Measurements from ENCODE around the gene TXN. TPM values are rescaled to one million over a fixed set of nuclear protein-coding genes. Genes with fewer than 3 reads are reported as not detected.

TXN gene
- total and polyA plus RNA-seq, 2 of the 8 experiments (the other 6 are each of a cell fraction or from before 2014, with no cell fraction given) = 297 to 419 TPM

DNA sequence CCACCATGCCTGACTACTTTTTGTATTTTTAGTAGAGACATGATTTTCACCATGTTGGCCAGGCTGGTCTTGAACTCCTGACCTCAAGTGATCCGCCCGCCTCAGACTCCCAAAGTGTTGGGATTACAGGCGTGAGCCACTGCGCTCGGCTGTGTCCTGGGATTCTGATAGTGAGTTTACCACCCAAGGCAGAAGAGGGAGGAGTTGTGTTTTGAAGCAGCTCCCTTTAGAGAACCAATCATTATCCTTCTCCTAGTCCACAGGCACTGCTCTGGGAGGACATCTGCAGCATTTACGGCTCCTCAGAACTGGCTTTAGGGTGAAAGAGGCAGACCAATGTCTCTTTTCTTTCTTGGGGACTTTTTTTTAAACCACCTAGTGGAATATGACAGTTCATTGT is 54.1 kb downstream of the TXN start (continued):
- no peak for TF ChIP-seq SP1 (IDR thresholded peaks at IDR 0.05; ENCODE audit: low read depth, low read length)
- no peak for TF ChIP-seq TEAD4 (IDR thresholded peaks at IDR 0.05; ENCODE audit: low read depth, low read length)
- TF ChIP-seq EZH2 (IDR thresholded peaks at IDR 0.05; ENCODE audit: low read depth, low read length, severe bottlenecking) = no peak
- TF ChIP-seq TBP (IDR thresholded peaks at IDR 0.05; ENCODE audit: low read depth, low read length) = no peak

Measured in H1 (cell line).